Measurements from ENCODE around the gene LHFPL6. TPM values are rescaled to one million over a fixed set of nuclear protein-coding genes. Genes with fewer than 3 reads are reported as not detected.

The LHFPL6 gene
- total RNA-seq, 1 experiment from 2014 or later: 8.9 TPM

- TF ChIP-seq CTCF (IDR thresholded peaks at IDR 0.05; ENCODE audit: unreplicated experiment): no peak
- CTCF ChIA-PET: no interaction called here
- no peak for DNase-seq (ENCODE audit: unreplicated experiment)
- Mint-ChIP-seq H3K4me1 (ENCODE audit: insufficient read depth, unreplicated experiment) (peaks cover 7% of the 10 kb centered on the region), H3K36me3 (ENCODE audit: insufficient read depth, unreplicated experiment) (no peaks in the 10 kb centered on the region), H3K27ac (ENCODE audit: low read depth, unreplicated experiment) (no peak overlapping the region), H3K27me3 (ENCODE audit: insufficient read depth, unreplicated experiment) (no peaks in the 10 kb centered on the region), H3K9me3 (ENCODE audit: unreplicated experiment) (no peaks in the 10 kb centered on the region), H3K4me3 (ENCODE audit: unreplicated experiment) (no peak overlapping the region)
- POLR2A ChIA-PET: no interaction called here
- intact Hi-C loops (cut with micrococcal nuclease): no loop called here
- BruUV-seq (replicated peaks): no TSS peak
These were observed 69.3 kb downstream of the LHFPL6 start for GRCh38 chr13:39533651-39534150.

GRCh38 chr13:39531646-39532045, 71.3 kb downstream of the LHFPL6 start:
- TF ChIP-seq CTCF (IDR thresholded peaks at IDR 0.05; ENCODE audit: unreplicated experiment): no peak
- ChIA-PET POLR2A (interaction anchor here (0.6 to 1.6 kb wide), 3 partner anchors 10 to 62 kb away, joined by 3 to 4 read pairs (median 3); no protein-coding TSS in a partner anchor), CTCF (interaction anchor here (0.8 kb wide), 1 partner anchor 81 kb away, joined by 3 read pairs; no protein-coding TSS in a partner anchor)
- no peaks in the 10 kb centered on the region for H3K36me3 Mint-ChIP-seq (ENCODE audit: insufficient read depth, unreplicated experiment)
- no TSS peak for BruUV-seq (replicated peaks)
- peak overlapping the region; percentile 32 for H3K27ac Mint-ChIP-seq (ENCODE audit: low read depth, unreplicated experiment)
- peaks cover 19% of the 10 kb centered on the region for H3K4me1 Mint-ChIP-seq (ENCODE audit: insufficient read depth, unreplicated experiment)
- no peaks in the 10 kb centered on the region for H3K9me3 Mint-ChIP-seq (ENCODE audit: unreplicated experiment)
- intact Hi-C loops (cut with micrococcal nuclease): no loop called here
- DNase-seq (ENCODE audit: unreplicated experiment): peak; percentile 55
- no peaks in the 10 kb centered on the region for H3K27me3 Mint-ChIP-seq (ENCODE audit: insufficient read depth, unreplicated experiment)
- no peak overlapping the region for H3K4me3 Mint-ChIP-seq (ENCODE audit: unreplicated experiment)

GRCh38 chr13:39530916-39531315, 72.1 kb downstream of the LHFPL6 start:
- no peaks in the 10 kb centered on the region for H3K36me3 Mint-ChIP-seq (ENCODE audit: insufficient read depth, unreplicated experiment)
- CTCF ChIA-PET: interaction anchor here (0.8 kb wide), 1 partner anchor 82 kb away, joined by 3 read pairs; no protein-coding TSS in a partner anchor
- H3K27ac Mint-ChIP-seq (ENCODE audit: low read depth, unreplicated experiment): no peak overlapping the region
- BruUV-seq (replicated peaks): no TSS peak
- H3K27me3 Mint-ChIP-seq (ENCODE audit: insufficient read depth, unreplicated experiment): no peaks in the 10 kb centered on the region
- H3K9me3 Mint-ChIP-seq (ENCODE audit: unreplicated experiment): no peaks in the 10 kb centered on the region
- no peak for DNase-seq (ENCODE audit: unreplicated experiment)
- no peak overlapping the region for H3K4me3 Mint-ChIP-seq (ENCODE audit: unreplicated experiment)
- POLR2A ChIA-PET: interaction anchor here (1.6 kb wide), 1 partner anchor 33 kb away, joined by 4 read pairs; no protein-coding TSS in a partner anchor
- intact Hi-C loops (cut with micrococcal nuclease): no loop called here
- TF ChIP-seq CTCF (IDR thresholded peaks at IDR 0.05; ENCODE audit: unreplicated experiment): no peak
- H3K4me1 Mint-ChIP-seq (ENCODE audit: insufficient read depth, unreplicated experiment): peaks cover 19% of the 10 kb centered on the region

- Mint-ChIP-seq H3K27ac (ENCODE audit: low read depth, unreplicated experiment) (peak overlapping the region; percentile 70), H3K4me1 (ENCODE audit: insufficient read depth, unreplicated experiment) (peaks cover 19% of the 10 kb centered on the region), H3K36me3 (ENCODE audit: insufficient read depth, unreplicated experiment) (no peaks in the 10 kb centered on the region), H3K27me3 (ENCODE audit: insufficient read depth, unreplicated experiment) (no peaks in the 10 kb centered on the region), H3K9me3 (ENCODE audit: unreplicated experiment) (no peaks in the 10 kb centered on the region), H3K4me3 (ENCODE audit: unreplicated experiment) (no peak overlapping the region)
- intact Hi-C loops (cut with micrococcal nuclease): no loop called here
- POLR2A ChIA-PET: interaction anchor here (1.4 to 1.8 kb wide), 3 partner anchors 10 to 18 kb away, joined by 3 to 8 read pairs (median 4); no protein-coding TSS in a partner anchor
- DNase-seq (ENCODE audit: unreplicated experiment): no peak
- BruUV-seq (replicated peaks): no TSS peak
- TF ChIP-seq CTCF (IDR thresholded peaks at IDR 0.05; ENCODE audit: unreplicated experiment): no peak
- CTCF ChIA-PET: interaction anchor here (0.6 to 1.6 kb wide), 5 partner anchors 22 to 83 kb away, joined by 3 to 6 read pairs (median 3); partner anchors contain the start of gene LHFPL6
These were observed 74.4 kb downstream of the LHFPL6 start for GRCh38 chr13:39528661-39528980.

Measured in MCF 10A (cell line).